Sigmoid colon (tissue), 7 donors: ENCODE measurements around the gene HK2. TPM values are rescaled to one million over a fixed set of nuclear protein-coding genes. Genes with fewer than 3 reads are reported as not detected.
"Not testable (repeated sequence)": the region's sequence is repeated elsewhere in the genome, so short reads cannot be mapped to it uniquely, and the experiment has no call there.

Experiments used
- DNase-seq: peaks from one replicate; pipeline ENCODE4 v3.0.0-alpha.2; 2019
- H3K27ac ChIP-seq, 4 donors: fragments of 200-600 bp; sonication (generic); one replicate each; pipeline ENCODE4 v1.5.1; 2016 to 2019; ENCODE audit warnings: mild to moderate bottlenecking in 1 of 4
- H3K27me3 ChIP-seq, 3 donors: fragments of 200-600 bp; sonication (generic); one replicate each; pipeline ENCODE4 v1.5.1; 2019; ENCODE audit warnings: mild to moderate bottlenecking in 1 of 3
- H3K36me3 ChIP-seq, 4 donors: fragments of 200-600 bp; sonication (generic); one replicate each; pipeline ENCODE4 v1.5.1; 2016 to 2019
- H3K4me1 ChIP-seq, 4 donors: fragments of 200-600 bp; sonication (generic); one replicate each; pipeline ENCODE4 v1.5.1; 2017 to 2019
- H3K4me3 ChIP-seq, 4 donors: fragments of 200-600 bp; sonication (generic); one replicate each; pipeline ENCODE4 v1.5.1; 2017 to 2019; ENCODE audit warnings: mild to moderate bottlenecking in 2 of 4, moderate library complexity in 1 of 4
- H3K9me3 ChIP-seq, 4 donors: fragments of 200-600 bp in 3 of 4; sonication (generic) in 3 of 4; one replicate each; pipeline versions ENCODE4 v1.5.1 to v1.6.1; 2013 to 2019
- EP300 ChIP-seq, 4 donors: sonication (generic); formaldehyde crosslinking; IDR thresholded peaks; one replicate each; pipeline ENCODE4 v1.6.1; 2017; ENCODE audit warnings: antibody characterized with exemption in 4 of 4
- POLR2A ChIP-seq, 2 donors: fragments of 450-650 bp; IDR thresholded peaks; one replicate each; pipeline ENCODE4 v1.6.1; 2016; ENCODE audit warnings: antibody characterized with exemption in 2 of 2, mild to moderate bottlenecking in 2 of 2, moderate library complexity in 2 of 2
- POLR2AphosphoS5 ChIP-seq, 4 donors: sonication (generic); formaldehyde crosslinking; IDR thresholded peaks; one replicate each; pipeline ENCODE4 v1.6.1; 2017; ENCODE audit warnings: antibody characterized with exemption in 4 of 4
- WGBS, 2 donors: extraction: QIAGEN DNeasy Blood & Tissue Kit; methylation state at CpG; one replicate each; pipeline ENCODE4 v1.1.7; 2013; 5-methylcytosine and 5-hydroxymethylcytosine counted together
- intact Hi-C: fragments of 100-400 bp; cut with DNase I; formaldehyde crosslinking; loops from one replicate; pipeline ENCODE4 v1.15.1; 2023
- polyA plus RNA-seq, 3 donors: library from polyadenylated mRNA; stranded (reverse); fragments of 200-250 nt; gene quantifications; one replicate each; pipeline ENCODE4 v1.2.3, GENCODE V29; 2013
- total RNA-seq, 4 donors: library from RNA; depleted of rRNA; stranded (reverse); fragments of >200 nt; gene quantifications; one replicate each; pipeline ENCODE4 v1.1.0, GENCODE V29; 2016
- TF ChIP-seq, protein P1 (sequence below), 4 experiments: fragments of 450-650 bp in 3 of 4; fragments of 200-600 bp in 1 of 4; IDR thresholded peaks; one replicate each; pipeline ENCODE4 v1.5.1; 2016 to 2019; ENCODE audit warnings: antibody characterized with exemption in 4 of 4, mild to moderate bottlenecking in 3 of 4, moderate library complexity in 2 of 4
- donor health status: healthy with polysubstance abuse.
- donor health status: Bipolar disorder and iron deficiency.
- donor health status: healthy.

The HK2 gene
- total and polyA plus RNA-seq, 7 donors: 1.3 to 118 (median 1.9) TPM

GRCh38 chr2:74891136-74891764, 57.3 kb downstream of the HK2 start:
- no peaks in the 10 kb centered on the region for H3K27me3 ChIP-seq
- no peaks in the 10 kb centered on the region for H3K9me3 ChIP-seq
- no peak for DNase-seq
- intact Hi-C loops: no loop called here
- 88 to 91% methylated on average over 7 of the region's 7 CpGs for WGBS, 2 donors
- no peak overlapping the region for H3K4me3 ChIP-seq
- no peak overlapping the region for H3K27ac ChIP-seq
- H3K36me3 ChIP-seq: no peaks in the 10 kb centered on the region
- H3K4me1 ChIP-seq: no peaks in the 10 kb centered on the region
- TF ChIP-seq POLR2AphosphoS5 (IDR thresholded peaks at IDR 0.05) (no peak), EP300 (IDR thresholded peaks at IDR 0.05) (no peak), POLR2A (IDR thresholded peaks at IDR 0.05) (no peak)
- TF ChIP-seq, protein P1, sequence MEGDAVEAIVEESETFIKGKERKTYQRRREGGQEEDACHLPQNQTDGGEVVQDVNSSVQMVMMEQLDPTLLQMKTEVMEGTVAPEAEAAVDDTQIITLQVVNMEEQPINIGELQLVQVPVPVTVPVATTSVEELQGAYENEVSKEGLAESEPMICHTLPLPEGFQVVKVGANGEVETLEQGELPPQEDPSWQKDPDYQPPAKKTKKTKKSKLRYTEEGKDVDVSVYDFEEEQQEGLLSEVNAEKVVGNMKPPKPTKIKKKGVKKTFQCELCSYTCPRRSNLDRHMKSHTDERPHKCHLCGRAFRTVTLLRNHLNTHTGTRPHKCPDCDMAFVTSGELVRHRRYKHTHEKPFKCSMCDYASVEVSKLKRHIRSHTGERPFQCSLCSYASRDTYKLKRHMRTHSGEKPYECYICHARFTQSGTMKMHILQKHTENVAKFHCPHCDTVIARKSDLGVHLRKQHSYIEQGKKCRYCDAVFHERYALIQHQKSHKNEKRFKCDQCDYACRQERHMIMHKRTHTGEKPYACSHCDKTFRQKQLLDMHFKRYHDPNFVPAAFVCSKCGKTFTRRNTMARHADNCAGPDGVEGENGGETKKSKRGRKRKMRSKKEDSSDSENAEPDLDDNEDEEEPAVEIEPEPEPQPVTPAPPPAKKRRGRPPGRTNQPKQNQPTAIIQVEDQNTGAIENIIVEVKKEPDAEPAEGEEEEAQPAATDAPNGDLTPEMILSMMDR (IDR thresholded peaks at IDR 0.05): no peak

DNA sequence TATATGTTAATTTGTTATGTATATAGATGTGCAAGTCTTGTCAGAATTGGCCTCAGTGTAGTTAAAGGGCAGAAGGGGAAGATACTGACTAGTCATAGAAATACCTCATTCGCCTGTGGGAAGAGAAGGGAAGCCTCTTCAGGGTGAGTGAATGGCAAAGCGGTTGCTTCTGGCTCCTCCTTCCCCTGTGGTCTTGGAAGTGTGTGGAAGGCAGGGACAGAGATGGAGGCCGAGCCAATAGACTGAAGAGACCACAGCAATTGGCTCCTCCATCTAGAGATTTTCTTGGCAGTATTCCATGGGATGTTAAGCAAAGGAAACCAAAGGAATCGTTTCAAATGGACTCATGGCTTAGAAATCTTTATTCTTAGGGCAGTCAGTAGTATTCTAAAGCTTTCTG, 57.9 kb downstream of the HK2 start:
- H3K36me3 ChIP-seq, intact Hi-C loops, H3K27me3 ChIP-seq, H3K4me3 ChIP-seq, H3K4me1 ChIP-seq, H3K9me3 ChIP-seq, DNase-seq, H3K27ac ChIP-seq: not testable (repeated sequence)
- 77 to 83% methylated on average over 4 of the region's 4 CpGs for WGBS, 2 donors

GRCh38 chr2:74892609-74893008, 58.7 kb downstream of the HK2 start:
- intact Hi-C loops: no loop called here
- Histone ChIP-seq H3K27ac (no peak overlapping the region), H3K4me3 (no peak overlapping the region), H3K9me3 (no peaks in the 10 kb centered on the region), H3K4me1 (no peaks in the 10 kb centered on the region), H3K36me3 (no peaks in the 10 kb centered on the region), H3K27me3 (no peaks in the 10 kb centered on the region)
- DNase-seq: no peak
- no peak for TF ChIP-seq EP300 (IDR thresholded peaks at IDR 0.05)
- TF ChIP-seq, protein P1 (IDR thresholded peaks at IDR 0.05): no peak
- TF ChIP-seq POLR2AphosphoS5 (IDR thresholded peaks at IDR 0.05): no peak
- TF ChIP-seq POLR2A (IDR thresholded peaks at IDR 0.05): no peak
- 89 to 91% methylated on average over 5 of the region's 5 CpGs for WGBS, 2 donors

GRCh38 chr2:74893332-74893731, 59.4 kb downstream of the HK2 start:
- no peaks in the 10 kb centered on the region for H3K36me3 ChIP-seq
- TF ChIP-seq POLR2A (IDR thresholded peaks at IDR 0.05) (no peak), POLR2AphosphoS5 (IDR thresholded peaks at IDR 0.05) (no peak), EP300 (IDR thresholded peaks at IDR 0.05) (no peak)
- TF ChIP-seq, protein P1 (IDR thresholded peaks at IDR 0.05): no peak
- intact Hi-C loops: no loop called here
- no peak overlapping the region for H3K4me3 ChIP-seq
- no peak for DNase-seq
- no peaks in the 10 kb centered on the region for H3K27me3 ChIP-seq
- no peak overlapping the region for H3K27ac ChIP-seq
- 71 to 75% methylated on average over 5 of the region's 5 CpGs for WGBS, 2 donors
- no peaks in the 10 kb centered on the region for H3K4me1 ChIP-seq
- no peaks in the 10 kb centered on the region for H3K9me3 ChIP-seq

GRCh38 chr2:74894272-74894981, 60.5 kb downstream of the HK2 start:
- no peaks in the 10 kb centered on the region for H3K27me3 ChIP-seq
- H3K9me3 ChIP-seq: no peaks in the 10 kb centered on the region
- TF ChIP-seq, protein P1 (IDR thresholded peaks at IDR 0.05): no peak
- TF ChIP-seq EP300 (IDR thresholded peaks at IDR 0.05) (no peak), POLR2A (IDR thresholded peaks at IDR 0.05) (no peak), POLR2AphosphoS5 (IDR thresholded peaks at IDR 0.05) (no peak)
- no peaks in the 10 kb centered on the region for H3K36me3 ChIP-seq
- DNase-seq: no peak
- no peak overlapping the region for H3K4me3 ChIP-seq
- H3K27ac ChIP-seq: no peak overlapping the region
- WGBS, 2 donors: 86 to 98% methylated on average over 6 of the region's 6 CpGs
- intact Hi-C loops: no loop called here
- H3K4me1 ChIP-seq: no peaks in the 10 kb centered on the region
